HG03354 (cell line): Measurements from ENCODE around the gene MIPOL1.
"Not testable (repeated sequence)": the region's sequence is repeated elsewhere in the genome, so short reads cannot be mapped to it uniquely, and the experiment has no call there.

ENCODE experiments used
- ATAC-seq: cut with Tn5 transposase; IDR thresholded peaks from one replicate; pipeline ENCODE4 v1.9.1; 2021; ENCODE audit warnings: mild to moderate bottlenecking; ENCODE audit not compliant: unreplicated experiment, poor library complexity, severe bottlenecking

Gene MIPOL1

DNA sequence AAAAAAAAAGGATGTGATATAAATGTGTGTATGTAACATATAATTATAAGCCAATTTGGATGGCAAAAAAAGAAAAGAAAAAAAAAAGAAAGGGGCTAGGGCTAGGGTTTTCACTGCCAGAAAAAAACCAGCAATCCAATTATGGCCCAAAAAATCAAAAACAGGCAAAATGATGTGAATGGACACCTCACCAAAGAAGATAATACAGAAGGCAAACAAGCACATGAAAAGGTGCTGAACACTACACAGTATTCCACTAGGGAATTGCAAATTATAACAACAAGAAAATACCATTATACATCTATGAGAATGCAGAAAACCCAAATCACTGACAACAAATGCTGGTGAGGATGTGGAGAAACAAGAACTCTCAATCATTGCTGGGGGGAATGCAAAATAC is 12.1 kb upstream of the MIPOL1 start:
- ATAC-seq, result no peak

DNA sequence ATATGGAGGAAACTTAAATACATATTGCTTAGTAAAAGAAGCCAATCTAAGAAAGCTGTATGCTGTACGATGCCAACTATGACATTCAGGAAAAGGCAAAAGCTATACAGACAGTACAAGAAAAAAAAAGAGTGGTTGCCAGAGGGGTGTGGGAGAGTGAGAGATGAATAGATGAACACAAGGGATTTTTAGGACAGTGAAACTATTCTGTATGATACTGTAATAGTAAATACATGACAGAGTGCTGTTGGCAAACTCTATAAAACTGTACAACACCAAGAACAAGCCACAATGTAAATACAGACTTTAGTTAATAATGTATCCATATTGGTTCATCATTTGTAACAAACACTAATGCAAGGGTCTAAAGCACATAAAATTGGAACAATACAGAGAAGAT is 10.9 kb upstream of the MIPOL1 start:
- ATAC-seq, result no peak

DNA sequence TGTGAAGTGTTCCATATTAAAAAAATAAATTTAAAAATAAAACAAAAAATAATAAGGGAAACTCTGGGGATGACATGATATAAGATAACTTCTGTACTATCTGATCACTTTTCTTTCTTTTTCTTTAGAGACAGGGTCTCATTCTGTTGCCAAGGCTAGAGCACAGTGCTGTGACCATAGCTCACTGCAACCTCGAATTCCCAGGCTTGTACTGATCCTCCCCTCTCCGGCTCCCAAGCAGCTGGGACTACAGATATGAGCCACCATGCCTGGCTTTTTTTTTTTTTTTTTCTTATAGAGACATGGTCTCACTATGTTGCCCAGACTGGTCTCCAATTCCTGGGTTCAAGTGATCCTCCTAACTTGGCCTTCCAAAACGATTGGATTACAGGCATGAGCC is 10.4 kb upstream of the MIPOL1 start:
- no peak for ATAC-seq

DNA sequence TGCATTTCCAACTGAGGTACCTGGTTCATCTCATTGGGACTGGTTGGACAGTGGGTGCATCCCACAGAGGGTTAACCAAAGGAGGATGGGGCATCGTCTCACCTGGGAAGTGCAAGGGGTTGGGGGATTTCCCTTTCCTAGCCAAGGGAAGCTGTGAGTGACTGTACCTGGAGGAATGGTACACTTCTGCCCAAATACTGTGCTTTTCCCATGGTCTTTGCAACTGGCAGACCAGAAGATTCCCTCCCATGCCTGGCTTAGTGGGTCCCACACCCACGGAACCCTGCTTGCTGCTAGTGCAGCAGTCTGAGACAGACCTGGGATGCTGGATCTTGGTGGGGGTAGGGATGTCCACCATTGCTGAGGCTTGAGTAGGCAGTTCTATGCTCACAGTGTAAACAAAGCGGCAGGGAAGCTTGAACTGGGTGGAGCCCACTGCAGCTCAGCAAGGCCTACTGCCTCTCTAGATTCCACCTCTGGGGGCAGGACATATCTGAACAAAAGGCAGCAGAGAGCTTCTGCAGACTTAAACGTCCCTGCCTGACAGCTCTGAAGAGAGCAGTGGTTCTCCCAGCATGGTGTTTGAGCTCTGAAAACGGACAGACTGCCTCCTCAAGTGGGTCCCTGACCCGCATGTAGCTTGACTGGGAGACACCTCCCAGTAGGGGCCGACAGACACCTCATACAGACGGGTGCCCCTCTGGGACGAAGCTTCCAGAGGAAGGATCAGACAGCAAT is 9.7 kb upstream of the MIPOL1 start:
- ATAC-seq, result not testable (repeated sequence)

DNA sequence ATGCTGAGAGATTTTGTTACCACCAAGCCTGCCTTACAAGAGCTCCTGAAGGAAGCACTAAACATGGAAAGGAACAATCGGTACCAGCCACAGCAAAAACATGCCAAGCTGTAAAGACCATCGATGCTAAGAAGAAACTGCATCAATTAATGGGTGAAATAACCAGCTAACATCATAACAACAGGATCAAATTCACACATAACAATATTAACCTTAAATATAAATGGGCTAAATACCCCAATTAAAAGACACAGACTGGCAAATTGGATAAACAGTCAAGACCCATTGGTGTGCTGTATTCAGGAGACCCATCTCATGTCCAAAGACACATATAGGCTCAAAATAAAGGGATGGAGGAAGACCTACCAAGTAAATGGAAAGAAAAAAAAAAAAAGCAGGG is 8.0 kb upstream of the MIPOL1 start:
- ATAC-seq, result not testable (repeated sequence)

DNA sequence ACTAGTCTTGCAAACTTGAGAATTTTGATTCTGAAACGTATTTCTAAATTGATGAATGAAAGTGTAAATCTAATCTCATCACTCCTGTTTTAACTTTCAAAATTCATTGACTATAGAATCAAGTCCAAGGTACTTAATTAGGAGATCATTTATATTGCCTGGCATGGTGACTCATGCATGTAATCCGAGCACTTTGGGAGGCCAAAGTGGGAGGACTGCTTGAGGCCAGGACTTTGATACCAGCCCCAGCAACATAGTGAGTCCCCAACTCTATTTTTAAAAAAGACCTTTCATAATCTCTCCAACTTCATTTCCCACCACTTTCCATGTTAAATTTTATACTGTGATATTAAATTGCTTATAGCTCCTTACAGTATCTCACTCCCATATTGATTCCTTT is 3.0 kb upstream of the MIPOL1 start:
- no peak for ATAC-seq

DNA sequence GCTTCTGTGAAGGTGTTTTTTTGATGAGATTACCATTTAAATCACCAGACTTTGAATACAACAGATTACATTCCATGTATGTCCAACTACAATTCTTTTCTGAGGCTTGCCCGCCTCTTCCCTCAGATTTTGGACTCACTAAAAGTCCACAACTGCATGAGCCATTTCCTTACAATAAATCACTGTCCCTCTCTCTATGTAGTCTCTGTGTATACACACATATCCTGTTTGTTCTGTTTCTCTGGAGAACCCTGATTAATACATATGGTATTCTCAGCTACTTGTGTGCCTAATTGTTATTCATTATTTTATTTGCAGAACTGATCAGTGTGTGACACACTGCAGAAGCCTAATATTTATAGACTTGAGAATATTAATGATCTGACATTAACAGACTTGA is 2.4 kb upstream of the MIPOL1 start:
- no peak for ATAC-seq

DNA sequence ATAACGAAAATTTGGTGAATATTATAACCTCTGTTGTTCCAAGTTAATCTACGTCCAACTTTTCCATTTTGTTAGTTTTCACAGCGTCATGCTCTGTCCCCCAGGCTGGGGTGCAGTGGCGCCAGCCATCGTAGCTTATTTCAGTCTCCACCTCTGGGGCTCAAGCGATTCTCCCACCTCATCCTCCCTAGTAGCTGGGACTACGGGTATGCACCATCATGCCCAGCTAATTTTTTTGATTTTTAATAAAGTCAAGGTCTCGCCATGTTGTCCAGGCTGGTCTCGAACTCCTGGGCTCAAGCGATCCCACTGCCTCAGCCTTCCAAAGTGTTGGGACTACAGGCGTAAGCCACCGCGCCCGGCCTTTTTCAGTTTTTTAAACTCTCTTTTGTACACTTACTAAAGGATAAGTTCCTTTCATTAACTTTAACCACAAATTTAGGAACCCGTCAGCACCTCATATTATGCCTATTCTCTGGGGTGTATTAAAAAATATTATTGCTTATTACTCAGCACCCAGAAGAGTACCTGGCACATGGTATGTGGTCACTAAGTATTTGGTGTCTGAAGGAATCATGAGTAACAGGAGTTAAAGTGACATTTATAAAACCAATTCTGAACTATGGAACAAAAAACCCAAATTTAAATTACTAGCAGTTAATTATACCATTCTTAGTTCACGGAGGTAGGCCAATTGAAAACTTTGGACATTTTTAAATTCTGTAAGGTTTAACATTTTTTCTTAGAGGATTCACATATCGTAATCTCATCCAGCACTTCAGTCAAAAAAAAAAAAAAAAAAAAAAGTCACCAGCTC is 925 bp upstream of the MIPOL1 start:
- no peak for ATAC-seq

DNA sequence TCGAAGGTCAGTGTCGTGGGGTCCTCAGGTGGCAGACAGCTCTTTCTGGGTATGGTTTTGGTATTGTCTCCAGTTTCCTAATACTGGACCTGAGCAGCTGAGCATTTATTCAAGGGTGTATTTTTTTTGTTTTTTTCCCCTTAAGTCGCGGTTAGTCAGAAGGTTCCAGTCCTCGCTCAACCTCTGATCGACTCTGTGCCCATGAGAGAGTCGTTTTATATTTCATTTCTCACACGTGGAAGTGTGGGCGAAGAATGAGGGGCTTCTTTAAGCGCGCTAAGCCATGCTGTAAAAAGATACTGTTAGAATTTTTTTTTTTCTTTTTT is 499 bp downstream of the MIPOL1 start:
- no peak for ATAC-seq

DNA sequence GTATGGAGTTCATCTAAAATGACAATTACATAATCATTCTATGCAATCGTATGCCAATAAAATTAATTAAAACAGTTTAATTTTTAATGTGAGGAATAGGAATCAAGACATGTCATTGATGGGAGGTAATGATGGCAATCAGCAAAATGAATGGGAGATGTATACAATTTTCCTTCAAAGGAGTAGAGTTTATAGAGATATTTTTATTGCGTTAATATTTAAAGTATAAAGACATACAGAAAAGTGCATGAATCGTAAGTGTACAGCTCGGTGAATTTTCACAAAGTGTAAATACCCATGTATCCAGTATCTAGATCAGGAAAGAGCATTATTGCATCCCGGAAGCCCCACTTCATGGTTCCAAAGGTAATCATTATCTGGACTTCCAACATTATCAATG is 1.2 kb downstream of the MIPOL1 start:
- no peak for ATAC-seq

DNA sequence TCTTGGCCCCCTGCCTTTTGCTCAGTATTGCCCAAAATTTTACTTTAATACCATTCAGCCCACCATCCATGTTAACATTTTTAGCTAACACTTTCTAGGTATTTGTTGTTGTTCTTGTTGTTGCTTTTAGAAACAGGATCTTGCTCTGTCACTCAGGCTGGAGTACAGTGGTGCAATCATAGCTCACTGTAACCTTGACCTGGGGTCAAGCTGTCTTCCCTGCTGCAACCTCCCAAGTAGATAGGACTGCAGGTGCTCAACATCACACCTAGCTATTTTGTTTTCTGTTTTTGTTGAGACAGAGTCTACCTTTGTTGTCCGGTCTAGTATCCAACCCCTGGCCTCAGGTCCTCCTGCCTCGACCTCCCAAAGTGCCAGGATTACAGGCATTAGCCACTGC is 4.0 kb downstream of the MIPOL1 start:
- no peak for ATAC-seq

DNA sequence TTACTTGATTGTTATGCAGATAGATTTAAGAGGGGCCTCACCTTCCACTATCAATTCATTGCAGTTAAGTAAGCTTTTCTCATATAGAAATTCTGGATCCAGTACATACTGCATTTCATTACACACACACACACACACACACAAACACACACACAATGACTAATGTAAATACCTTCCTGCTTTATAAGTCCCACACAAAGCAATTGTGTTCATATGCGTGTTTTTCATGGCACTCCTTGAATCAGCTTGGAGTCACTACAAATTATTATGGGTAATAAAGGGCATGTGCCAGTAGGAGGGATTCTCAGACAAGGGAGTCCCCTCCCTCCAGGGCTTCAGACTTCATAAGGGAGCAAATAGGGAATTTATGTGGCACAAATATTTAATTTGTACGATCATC is 4.5 kb downstream of the MIPOL1 start:
- ATAC-seq, result no peak

DNA sequence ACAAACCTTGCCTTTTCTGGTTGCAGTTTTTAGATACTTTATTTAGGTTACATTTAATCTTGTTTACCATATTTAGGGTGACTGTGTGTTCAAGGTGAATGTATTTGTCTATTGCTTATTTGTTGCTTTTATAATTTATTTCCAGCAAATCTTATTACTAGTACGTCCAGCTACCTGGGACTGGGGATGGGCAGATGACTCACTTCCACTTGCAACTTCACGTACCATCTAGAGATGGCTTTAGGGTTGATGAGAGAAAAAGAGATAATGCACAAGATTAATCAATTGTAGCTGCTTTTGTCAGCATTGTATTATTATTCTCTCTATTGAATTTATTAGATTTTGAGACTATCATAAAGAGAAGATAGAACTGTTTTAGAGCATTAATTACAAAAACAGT is 5.1 kb downstream of the MIPOL1 start:
- ATAC-seq, result no peak

DNA sequence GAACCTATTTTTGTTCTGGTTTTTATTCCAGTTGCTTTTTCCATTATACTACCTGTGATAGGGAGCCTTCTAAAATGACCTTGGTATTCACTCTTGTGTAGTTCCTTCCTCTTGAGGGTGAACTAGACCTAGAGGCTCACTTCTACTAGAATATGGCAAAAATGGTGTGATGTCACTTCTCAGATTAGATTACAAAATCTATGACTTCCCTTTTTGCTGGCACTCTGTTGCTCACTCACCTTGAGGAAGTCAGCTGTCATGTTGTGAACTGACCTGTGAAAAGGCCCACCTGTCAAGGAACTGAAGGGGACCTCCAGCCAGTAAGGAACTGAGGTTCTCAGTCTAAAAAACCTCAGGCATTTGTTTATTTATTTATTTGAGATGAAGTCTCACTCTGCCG is 5.7 kb downstream of the MIPOL1 start:
- no peak for ATAC-seq

DNA sequence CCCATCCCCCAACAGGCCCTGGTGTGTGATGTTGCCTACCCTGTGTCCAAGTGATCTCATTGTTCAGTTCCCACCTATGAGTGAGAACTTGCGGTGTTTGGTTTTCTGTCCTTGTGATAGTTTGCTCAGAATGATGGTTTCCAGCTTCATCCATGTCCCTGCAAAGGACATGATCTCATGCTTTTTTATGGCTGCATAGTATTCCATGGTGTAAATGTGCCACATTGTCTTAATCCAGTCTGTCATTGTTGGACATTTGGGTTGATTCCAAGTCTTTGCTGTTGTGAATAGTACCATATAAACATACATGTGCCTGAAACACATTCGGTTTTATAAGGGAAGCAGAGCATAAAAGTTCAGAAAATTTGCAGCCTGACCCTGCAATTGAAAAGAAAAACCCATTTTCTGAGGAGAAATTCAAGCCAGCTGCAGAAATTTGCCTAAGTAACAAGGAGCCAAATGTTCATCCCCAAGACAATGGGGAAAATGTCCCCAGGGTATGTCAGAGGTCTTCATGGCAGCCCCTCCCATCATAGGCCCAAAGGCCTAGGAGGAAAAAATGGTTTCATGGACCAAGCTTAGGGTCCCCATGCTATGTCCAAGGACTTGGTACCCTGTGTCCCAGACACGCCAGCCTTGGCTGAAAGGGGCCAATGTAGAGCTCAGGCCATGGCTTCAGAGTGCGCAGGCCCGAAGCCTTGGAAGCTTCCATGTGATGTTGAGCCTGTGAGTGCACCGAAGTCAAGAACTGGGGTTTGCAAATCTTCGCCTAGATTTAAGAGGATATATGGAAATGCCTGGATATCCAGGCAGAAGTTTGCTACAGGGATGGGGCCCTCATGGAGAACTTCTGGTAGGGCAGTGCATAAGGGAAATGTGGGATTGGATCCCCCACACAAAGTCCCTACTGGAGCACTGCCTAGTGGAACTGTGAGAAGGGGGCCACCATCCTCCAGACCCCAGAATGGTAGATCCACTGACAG is 8.2 kb downstream of the MIPOL1 start:
- not testable (repeated sequence) for ATAC-seq

DNA sequence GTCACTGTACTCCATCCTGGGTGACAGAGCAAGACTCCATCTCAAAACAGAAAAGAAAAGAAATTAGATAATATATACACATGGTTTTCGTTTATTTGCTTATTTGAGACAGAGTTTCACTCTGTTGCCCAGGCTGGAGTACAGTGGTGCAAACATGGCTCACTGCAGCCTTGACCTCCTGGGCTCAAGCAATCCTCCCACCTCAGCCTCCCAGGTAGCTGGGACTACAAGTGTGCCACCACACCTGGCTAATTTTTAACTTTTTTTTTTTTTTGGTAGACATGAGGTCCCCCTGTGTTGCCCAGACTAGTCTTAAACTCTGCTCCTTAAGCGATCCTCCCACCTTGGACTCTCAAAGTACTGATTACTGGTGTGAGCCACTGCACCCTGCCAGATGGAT is 11.9 kb downstream of the MIPOL1 start:
- not testable (repeated sequence) for ATAC-seq

DNA sequence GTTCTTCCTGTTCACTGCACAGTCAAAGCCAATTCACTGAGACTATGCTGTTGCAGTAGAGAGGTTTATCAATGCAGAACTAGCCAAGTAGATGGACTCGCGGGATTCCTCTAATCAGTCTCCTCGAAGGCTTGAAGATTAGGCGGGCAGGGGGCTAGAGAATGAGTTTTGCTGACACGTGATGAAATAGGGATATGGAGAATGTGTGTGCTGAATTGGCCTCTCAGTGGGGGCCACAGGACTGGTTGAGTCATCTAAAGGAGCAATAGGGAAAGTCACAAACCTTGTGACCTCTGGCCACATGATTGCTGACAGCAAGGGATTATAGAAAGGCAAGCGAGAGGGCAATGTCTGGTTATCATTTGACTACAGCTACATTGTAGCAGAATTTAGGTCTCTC is 12.7 kb downstream of the MIPOL1 start:
- no peak for ATAC-seq

DNA sequence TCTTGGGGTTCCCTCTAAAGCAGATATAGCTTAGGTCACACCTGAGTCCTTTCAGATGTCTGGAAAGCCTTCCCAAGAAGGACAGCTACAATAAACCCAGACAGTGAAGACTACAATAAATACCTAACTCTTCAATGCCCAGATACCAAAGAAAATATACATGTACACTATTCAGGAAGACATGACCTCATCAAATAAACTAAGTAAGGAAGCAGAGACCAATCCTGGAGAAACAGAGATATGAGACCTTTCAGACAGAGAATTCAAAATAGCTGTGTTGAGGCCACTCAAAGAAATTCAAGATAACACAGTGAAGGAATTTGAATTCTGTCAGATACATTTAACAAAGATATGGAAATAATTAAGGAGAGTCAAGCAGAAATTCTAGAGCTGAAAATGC is 15.3 kb downstream of the MIPOL1 start:
- ATAC-seq, result no peak

DNA sequence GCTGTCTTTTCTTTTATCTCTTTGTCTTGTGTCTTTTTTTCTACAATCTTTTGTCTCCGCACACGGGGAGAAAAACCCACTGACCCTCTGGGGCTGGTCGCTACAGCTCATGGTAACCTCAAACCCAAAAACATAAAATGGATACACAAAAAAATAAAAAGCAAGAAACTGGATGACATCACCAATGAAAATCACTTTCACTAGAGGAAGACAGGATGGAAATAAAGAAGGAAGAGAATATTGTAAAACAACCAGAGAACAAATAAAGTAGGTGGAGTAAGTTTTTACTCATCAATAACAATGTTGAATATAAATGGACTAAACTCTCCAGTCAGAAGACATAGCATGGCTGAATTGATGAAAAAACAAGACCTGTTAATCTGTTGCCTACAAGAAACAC is 17.6 kb downstream of the MIPOL1 start:
- ATAC-seq, result no peak

DNA sequence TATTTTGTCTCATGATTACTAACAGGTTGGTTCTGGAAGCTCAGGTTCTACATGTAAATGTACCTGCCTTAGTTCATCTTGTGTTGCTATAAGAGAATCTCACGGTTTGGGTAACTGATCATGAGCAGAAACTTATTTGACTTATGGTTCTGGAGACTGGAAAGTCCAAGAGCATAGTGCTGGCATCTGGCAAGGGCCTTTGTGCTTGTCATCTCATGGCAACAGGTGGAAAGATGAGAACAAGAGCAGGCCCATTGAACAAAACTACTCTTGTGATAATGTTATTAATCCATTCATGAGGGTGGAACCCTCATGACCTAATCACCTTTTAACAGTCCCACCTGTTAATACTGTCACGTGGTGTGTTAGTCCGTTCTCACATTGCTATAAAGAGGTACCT is 23.3 kb downstream of the MIPOL1 start:
- no peak for ATAC-seq
